Measurements from ENCODE around the gene TRPC4AP. TPM values are rescaled to one million over a fixed set of nuclear protein-coding genes. Genes with fewer than 3 reads are reported as not detected.

Gene TRPC4AP
- total RNA-seq, 1 donor from 2014 or later: 30.7 TPM

GRCh38 chr20:34998331-34998950, 94.2 kb downstream of the TRPC4AP start:
- no peak for DNase-seq
- H3K36me3 ChIP-seq: peaks cover 100% of the 10 kb centered on the region
- peak overlapping the region; percentile 58 for H3K27ac ChIP-seq (replicated peaks)
- intact Hi-C loops (cut with micrococcal nuclease): no loop called here
- H3K27me3 ChIP-seq (ENCODE audit: low read depth): no peaks in the 10 kb centered on the region
- no peak for TF ChIP-seq CTCF (IDR thresholded peaks at IDR 0.05; ENCODE audit: borderline replicate concordance)
- no peak overlapping the region for H3K4me3 ChIP-seq
- H3K9me3 ChIP-seq (replicated peaks): no peaks in the 10 kb centered on the region
- peaks cover 41% of the 10 kb centered on the region for H3K4me1 ChIP-seq

- no peak overlapping the region for H3K4me3 ChIP-seq
- peaks cover 100% of the 10 kb centered on the region for H3K36me3 ChIP-seq
- no peak for DNase-seq
- no peaks in the 10 kb centered on the region for H3K9me3 ChIP-seq (replicated peaks)
- H3K27me3 ChIP-seq (ENCODE audit: low read depth): no peaks in the 10 kb centered on the region
- peak overlapping the region; percentile 58 for H3K27ac ChIP-seq (replicated peaks)
- no peak for TF ChIP-seq CTCF (IDR thresholded peaks at IDR 0.05; ENCODE audit: borderline replicate concordance)
- intact Hi-C loops (cut with micrococcal nuclease): no loop called here
- peaks cover 47% of the 10 kb centered on the region for H3K4me1 ChIP-seq
These were observed 94.8 kb downstream of the TRPC4AP start for GRCh38 chr20:34997774-34998173.

- Histone ChIP-seq H3K9me3 (replicated peaks) (no peaks in the 10 kb centered on the region), H3K27ac (replicated peaks) (peak overlapping the region; percentile 58), H3K4me1 (peaks cover 51% of the 10 kb centered on the region), H3K36me3 (peaks cover 99% of the 10 kb centered on the region), H3K27me3 (ENCODE audit: low read depth) (no peaks in the 10 kb centered on the region), H3K4me3 (no peak overlapping the region)
- no peak for DNase-seq
- no peak for TF ChIP-seq CTCF (IDR thresholded peaks at IDR 0.05; ENCODE audit: borderline replicate concordance)
- intact Hi-C loops (cut with micrococcal nuclease): no loop called here
These were observed 95.5 kb downstream of the TRPC4AP start for GRCh38 chr20:34997131-34997561.

GRCh38 chr20:34996243-34997028, 96.2 kb downstream of the TRPC4AP start:
- no peak for TF ChIP-seq CTCF (IDR thresholded peaks at IDR 0.05; ENCODE audit: borderline replicate concordance)
- intact Hi-C loops (cut with micrococcal nuclease): no loop called here
- no peak for DNase-seq
- peaks cover 97% of the 10 kb centered on the region for H3K36me3 ChIP-seq
- no peaks in the 10 kb centered on the region for H3K9me3 ChIP-seq (replicated peaks)
- H3K4me1 ChIP-seq: peaks cover 56% of the 10 kb centered on the region
- no peak overlapping the region for H3K4me3 ChIP-seq
- H3K27me3 ChIP-seq (ENCODE audit: low read depth): no peaks in the 10 kb centered on the region
- peak overlapping the region; percentile 58 for H3K27ac ChIP-seq (replicated peaks)

- intact Hi-C loops (cut with micrococcal nuclease): no loop called here
- DNase-seq: no peak
- peaks cover 63% of the 10 kb centered on the region for H3K4me1 ChIP-seq
- TF ChIP-seq CTCF (IDR thresholded peaks at IDR 0.05; ENCODE audit: borderline replicate concordance): no peak
- H3K36me3 ChIP-seq: peaks cover 97% of the 10 kb centered on the region
- H3K27me3 ChIP-seq (ENCODE audit: low read depth): no peaks in the 10 kb centered on the region
- no peaks in the 10 kb centered on the region for H3K9me3 ChIP-seq (replicated peaks)
- no peak overlapping the region for H3K4me3 ChIP-seq
- H3K27ac ChIP-seq (replicated peaks): peak overlapping the region; percentile 58
These were observed 96.9 kb downstream of the TRPC4AP start for GRCh38 chr20:34995696-34996095.
